GF-D8 (cell line): Measurements from ENCODE around the gene YOD1.
"Not testable (repeated sequence)": the region's sequence is repeated elsewhere in the genome, so short reads cannot be mapped to it uniquely, and the experiment has no call there.

Experiments
- DNase-seq: peaks from one replicate; lab custom pipeline; 2025; lab: John Stamatoyannopoulos, UW

YOD1 gene

DNA sequence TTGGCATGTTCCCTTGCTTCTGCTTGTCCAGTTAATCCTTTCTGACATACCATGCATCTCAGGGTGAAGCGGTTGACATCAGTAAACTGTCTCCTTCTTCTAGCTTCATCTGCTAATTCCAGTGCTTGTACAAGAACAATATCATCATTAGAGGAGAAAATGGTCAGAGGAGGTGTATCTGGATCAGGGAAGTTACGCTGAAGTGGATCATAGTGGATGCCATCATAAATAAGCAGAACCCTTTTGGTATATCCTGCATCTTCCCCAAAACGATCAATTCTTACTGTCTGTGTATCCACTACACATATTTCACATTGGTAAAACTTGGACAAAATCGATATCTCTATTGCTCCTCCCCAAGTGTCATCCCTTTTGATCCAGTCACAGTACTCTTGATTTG is 2.0 kb downstream of the YOD1 start:
- DNase-seq: no peak

GRCh38 chr1:207048041-207048440 is 3.0 kb downstream of the YOD1 start:
- DNase-seq: no peak

DNA sequence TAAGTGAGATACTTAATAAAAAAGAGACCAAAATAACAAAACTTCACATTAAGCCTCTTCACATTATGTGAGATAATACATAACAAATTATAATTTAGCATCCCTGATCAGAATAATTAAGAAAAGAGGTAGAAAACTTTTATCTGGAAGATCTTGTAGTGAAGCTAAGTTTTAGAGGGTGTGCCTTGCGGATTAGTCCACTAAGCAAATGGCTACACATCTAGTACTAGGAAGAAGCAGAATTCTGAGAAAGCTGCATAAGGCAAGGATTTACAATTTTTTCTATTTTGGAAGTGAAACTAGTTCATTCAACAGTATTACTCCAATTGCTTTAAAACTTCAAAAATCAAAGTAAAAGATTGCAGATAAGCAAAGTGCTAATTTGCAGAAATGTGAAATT is 3.5 kb downstream of the YOD1 start:
- no peak for DNase-seq

DNA sequence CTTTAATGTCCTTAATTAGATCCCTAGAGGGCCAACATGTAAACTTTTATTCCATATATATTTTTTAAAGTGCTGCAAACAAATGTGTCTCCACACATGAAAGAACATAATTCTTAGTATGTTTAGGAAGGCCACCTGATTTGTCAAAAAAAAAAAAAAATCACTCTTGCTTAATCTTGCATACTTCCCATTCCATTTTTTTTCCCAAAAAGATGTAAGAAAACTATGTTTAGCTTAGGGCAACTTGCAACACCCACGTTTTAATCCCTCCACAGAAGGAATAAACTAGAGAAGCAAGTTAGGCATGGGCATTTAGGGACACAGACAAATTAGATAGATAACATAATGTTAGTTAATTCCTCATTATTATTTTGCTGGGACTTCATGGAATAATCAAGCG is 5.6 kb downstream of the YOD1 start:
- DNase-seq: no peak

- not testable (repeated sequence) for DNase-seq
These were observed 9.6 kb downstream of the YOD1 start for GRCh38 chr1:207041397-207041796.

DNA sequence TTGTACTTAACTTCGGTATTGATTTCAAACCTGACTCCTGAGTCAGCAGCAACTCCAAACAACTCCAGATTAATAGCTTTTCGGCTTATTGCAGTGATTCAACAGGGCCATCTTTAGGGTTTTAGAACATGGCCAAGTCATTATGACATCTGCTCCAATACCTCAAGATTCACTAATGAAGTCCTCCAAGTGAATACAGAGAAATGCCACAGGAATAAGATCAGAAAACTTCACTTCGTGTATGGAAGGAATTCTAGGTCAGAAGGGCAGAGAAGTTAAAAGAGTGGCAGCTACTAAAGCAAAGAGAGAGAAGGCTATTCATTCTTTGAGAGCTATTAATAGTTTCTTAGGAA is 10.9 kb downstream of the YOD1 start:
- no peak for DNase-seq

DNA sequence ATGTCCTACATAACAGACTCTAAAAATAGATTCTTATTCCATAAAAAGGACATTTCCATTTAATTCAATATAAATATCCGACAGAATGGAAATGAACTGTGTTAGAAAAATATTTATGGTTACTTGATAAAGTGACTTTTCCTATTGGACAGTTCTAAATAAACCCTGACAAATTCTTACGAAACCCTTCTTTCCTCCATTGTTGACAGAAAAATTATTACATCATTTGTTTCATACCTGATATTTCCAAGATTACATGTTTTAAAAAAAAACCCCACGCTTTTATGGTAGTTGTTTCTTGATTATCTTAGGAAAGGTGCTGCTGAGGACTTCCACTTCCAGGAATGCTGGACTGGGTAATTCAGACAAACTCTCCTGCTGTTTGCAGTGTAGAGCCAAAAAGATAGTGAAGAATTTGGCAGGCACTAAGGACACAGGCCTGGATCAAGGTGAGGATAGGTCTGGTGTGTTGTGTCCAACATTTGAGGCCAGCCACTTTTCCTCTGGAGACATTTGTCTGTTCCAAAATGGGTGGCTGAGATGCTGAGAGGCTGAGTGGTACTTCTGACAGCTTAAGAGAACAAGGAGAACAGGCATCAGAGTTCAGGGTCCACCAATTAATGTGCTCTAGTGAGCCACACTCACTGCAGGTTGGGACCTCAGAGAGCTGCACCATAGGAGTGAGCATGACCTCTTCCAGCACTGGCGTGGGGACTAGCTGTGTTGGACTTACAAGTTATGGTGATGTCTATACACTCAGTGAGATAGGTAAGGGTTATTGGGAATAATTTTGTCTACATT is 11.4 kb downstream of the YOD1 start:
- DNase-seq: no peak

GRCh38 chr1:207036865-207037264 is 14.1 kb downstream of the YOD1 start:
- no peak for DNase-seq

DNA sequence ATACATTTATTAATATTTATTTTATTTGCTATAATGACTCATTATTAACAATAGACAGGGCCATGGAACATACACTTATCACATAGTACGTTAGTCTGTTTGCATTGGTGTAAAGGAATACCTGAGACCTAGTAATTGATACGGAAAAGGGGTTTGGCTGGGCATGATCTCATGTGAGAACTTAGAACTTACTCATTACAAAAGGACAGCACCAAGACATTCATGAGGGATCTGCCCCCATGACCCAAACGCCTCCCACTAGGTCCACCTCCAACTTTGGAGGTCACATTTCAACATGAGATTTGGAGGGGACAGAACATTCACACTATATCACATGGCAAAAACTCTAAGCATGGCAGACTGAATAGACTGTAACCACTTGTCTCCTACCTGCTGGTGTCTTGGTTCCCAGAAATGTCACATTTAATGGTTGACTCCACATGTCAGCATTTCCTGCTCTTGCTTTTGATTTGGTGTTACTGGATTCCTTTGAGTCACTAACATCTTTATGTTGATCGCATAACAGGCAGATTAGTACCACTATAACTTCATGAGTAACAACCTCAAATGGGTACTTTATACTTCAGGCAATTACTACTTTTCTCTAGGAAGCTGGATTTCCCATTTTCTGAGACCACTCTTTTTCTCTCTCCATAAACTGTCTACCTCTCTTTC is 15.0 kb downstream of the YOD1 start:
- DNase-seq: no peak

DNA sequence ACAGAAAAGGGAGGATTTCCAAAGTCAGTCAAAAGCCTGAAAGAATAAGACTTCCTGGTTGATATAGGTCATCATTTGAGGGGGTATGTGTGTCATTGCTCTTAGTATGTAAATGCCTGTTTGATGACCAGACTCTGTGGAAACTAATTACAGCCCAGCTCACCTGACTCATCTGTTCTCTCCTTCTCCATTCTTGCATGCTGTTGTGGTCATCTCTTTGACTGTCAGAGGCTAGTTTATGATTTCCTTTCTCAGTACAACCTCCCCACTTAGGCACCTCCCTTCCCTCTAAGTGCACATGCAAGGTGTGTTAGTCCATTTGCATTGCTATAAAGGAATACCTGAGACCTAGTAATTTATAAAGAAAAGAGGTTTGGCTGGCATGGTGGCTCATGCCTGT is 16.0 kb downstream of the YOD1 start:
- no peak for DNase-seq

DNA sequence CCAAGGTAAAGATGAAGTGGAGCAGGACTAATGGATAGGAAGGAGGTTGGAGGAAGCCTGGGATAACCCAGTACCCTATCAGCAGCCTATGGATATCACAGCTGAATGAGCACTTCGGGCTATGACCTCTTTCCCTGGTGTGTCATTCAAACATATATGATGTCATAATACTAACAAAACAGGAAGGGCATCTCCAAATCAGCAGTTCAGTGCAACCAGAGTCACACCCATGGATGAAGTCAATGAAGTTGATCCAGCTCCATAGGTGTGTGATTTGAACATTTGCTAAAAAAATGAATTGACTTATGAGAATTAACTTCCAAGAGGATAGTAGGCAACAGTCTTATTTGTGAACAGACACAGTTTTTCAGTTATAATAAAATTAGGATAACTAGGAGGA is 16.8 kb downstream of the YOD1 start:
- no peak for DNase-seq

DNA sequence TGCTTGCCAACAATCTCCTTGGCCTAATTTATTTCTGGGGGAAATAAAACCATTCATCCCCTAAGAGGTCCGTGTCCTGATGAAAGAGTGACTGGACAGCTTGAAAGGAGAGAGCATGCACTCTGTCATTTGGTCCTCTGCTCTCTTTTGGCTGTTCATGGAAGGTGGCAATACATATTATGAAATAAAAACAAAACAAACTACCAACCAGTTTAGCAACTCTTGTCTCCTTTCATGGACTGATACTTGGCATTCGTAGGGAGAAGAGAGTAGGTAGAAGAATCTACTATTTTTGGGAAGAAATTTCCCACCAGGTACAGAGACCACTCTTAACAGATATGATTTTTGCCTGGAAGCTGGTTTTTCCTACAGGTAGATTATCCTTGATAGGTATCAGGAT is 17.7 kb downstream of the YOD1 start:
- no peak for DNase-seq

GRCh38 chr1:207032528-207033017 is 18.4 kb downstream of the YOD1 start, which contains the start of gene C1orf116:
C1orf116 (minus strand) TSS chr1:207032756; CDS start chr1:207027598, 5,158 bp downstream.
- no peak for DNase-seq

- DNase-seq: no peak
These were observed 19.3 kb downstream of the YOD1 start for GRCh38 chr1:207031632-207032264.

GRCh38 chr1:207031016-207031415 is 20.0 kb downstream of the YOD1 start:
- DNase-seq: no peak

DNA sequence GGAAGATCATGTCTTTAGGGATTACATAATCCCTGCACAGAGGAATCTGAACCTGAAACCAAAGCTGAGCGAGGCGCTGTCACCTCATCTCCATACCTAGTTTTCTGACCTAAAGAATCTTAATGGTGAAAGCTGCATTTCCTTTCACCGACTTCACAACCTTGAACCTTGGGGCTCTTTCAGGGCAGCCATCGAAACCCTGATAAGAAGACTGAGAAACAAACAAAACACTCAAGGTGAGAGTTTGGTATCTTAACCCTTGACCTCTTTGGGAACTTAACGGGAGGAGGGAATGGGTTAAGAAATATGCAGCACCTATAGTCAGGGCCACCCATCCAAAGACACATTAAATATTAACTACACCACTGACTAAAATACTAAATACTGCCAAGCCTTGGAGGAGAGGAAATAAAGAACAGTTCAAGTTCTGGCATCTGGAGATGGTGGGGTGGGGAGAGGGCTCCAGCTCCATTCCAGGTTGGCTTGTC is 20.4 kb downstream of the YOD1 start:
- DNase-seq: no peak

- DNase-seq: no peak
These were observed 21.1 kb downstream of the YOD1 start for GRCh38 chr1:207029701-207030521.

- no peak for DNase-seq
These were observed 21.9 kb downstream of the YOD1 start for GRCh38 chr1:207028884-207029650.

DNA sequence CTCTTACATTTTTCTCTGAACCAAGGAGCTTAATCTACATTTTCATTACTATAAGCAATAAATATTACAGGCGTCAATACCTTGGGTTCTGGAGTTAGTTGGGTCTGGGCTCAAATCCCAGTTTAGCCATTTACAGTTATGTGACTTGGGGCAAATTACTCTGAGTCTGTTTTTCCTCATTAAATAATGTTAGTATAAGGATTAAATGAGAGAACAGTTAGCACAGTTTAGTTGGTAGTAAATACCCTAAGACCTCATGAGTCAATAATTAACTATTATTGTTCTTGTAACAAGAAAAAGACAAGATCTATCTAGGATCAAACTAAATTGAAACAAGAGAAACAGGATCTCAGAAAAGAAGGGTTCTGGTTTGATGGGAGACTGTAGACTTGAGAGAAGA is 23.1 kb downstream of the YOD1 start:
- DNase-seq: no peak

GRCh38 chr1:207027206-207027777 is 23.7 kb downstream of the YOD1 start:
- no peak for DNase-seq

DNA sequence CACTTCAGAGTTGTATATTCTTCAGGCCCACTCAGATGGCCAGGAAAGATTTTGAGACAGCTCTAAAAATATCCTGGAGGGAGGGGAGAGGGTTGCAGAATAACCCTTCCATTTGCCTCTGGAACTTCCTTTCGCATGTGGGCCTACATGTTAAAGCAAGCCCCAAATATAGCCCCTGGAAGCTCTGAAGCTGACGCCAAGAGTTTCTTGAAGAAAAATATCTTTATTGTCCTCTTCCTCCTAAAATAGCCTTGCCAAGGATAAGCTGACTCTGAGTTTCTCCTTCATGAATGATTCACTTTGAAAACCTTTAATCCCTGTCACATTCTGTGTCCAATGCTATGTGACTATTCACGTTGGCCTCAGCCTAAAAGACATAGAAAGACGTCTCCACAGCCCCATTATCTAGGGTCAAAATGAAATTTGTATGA is 24.9 kb downstream of the YOD1 start:
- no peak for DNase-seq
